Thyroid gland (tissue), 4 donors: ENCODE results near the gene JPH2. TPM values are rescaled to one million over a fixed set of nuclear protein-coding genes. Genes with fewer than 3 reads are reported as not detected.

ENCODE experiments used
- DNase-seq, 2 donors: peaks; one replicate each; pipeline ENCODE4 v3.0.0-alpha.2; 2019
- H3K27ac ChIP-seq, 3 donors: fragments of 200-600 bp; sonication (generic); 1 replicate in 2 of 3; 2 replicates in 1 of 3; pipeline ENCODE4 v1.5.1; 2016 to 2019; ENCODE audit warnings: mild to moderate bottlenecking in 1 of 3, moderate library complexity in 1 of 3
- H3K27me3 ChIP-seq: fragments of 200-600 bp; sonication (generic); one replicate; pipeline ENCODE4 v1.5.1; 2019
- H3K36me3 ChIP-seq, 2 donors: fragments of 200-600 bp; sonication (generic); one replicate each; pipeline ENCODE4 v1.5.1; 2016 to 2019
- H3K4me1 ChIP-seq, 2 donors: fragments of 200-600 bp; sonication (generic); one replicate each; pipeline ENCODE4 v1.5.1; 2017 to 2019
- H3K4me3 ChIP-seq, 3 donors: fragments of 200-600 bp; sonication (generic); replicated peaks in 1 of 3; 1 replicate in 2 of 3; 2 replicates in 1 of 3; pipeline ENCODE4 v1.5.1; 2016; ENCODE audit warnings: mild to moderate bottlenecking in 1 of 3
- H3K9me3 ChIP-seq: fragments of 200-600 bp; sonication (generic); one replicate; pipeline ENCODE4 v1.5.1; 2017
- CTCF ChIP-seq, 6 experiments: fragments of 200-600 bp in 3 of 6; fragments of 450-650 bp in 3 of 6; sonication (generic) in 3 of 6; IDR thresholded peaks; one replicate each; pipeline ENCODE4 v1.5.1; 2016 to 2019; ENCODE audit warnings: antibody characterized with exemption in 6 of 6, mild to moderate bottlenecking in 2 of 6, inconsistent platforms in 1 of 6, moderate library complexity in 1 of 6
- POLR2A ChIP-seq, 2 donors: fragments of 450-650 bp; IDR thresholded peaks; one replicate each; pipeline ENCODE4 v1.6.1; 2017; ENCODE audit warnings: antibody characterized with exemption in 2 of 2, mild to moderate bottlenecking in 2 of 2, moderate library complexity in 1 of 2
- WGBS, 2 donors: methylation state at CpG; one replicate each; pipeline ENCODE4 v1.1.5; 2017; 5-methylcytosine and 5-hydroxymethylcytosine counted together
- intact Hi-C: fragments of 100-400 bp; cut with DNase I; formaldehyde crosslinking; loops from one replicate; pipeline ENCODE4 v1.15.1; 2023
- total RNA-seq, 4 donors: library from RNA; depleted of rRNA; stranded (reverse); fragments of >200 nt; gene quantifications; one replicate each; pipeline ENCODE4 v1.2.3, GENCODE V29; 2016

Gene JPH2
- total RNA-seq, 4 donors from 2014 or later: 0.67 to 2.3 (median 1.8) TPM

- no peaks in the 10 kb centered on the region for H3K9me3 ChIP-seq
- intact Hi-C loops: no loop called here
- no peak for TF ChIP-seq POLR2A (IDR thresholded peaks at IDR 0.05)
- TF ChIP-seq CTCF (IDR thresholded peaks at IDR 0.05): no peak
- 73 to 74% methylated on average over 14 of the region's 14 CpGs for WGBS, 2 donors
- DNase-seq: no peak
- H3K4me1 ChIP-seq: no peaks in the 10 kb centered on the region
- no peak overlapping the region for H3K27ac ChIP-seq
- H3K27me3 ChIP-seq: no peaks in the 10 kb centered on the region
- H3K4me3 ChIP-seq: no peak overlapping the region
- H3K36me3 ChIP-seq: no peaks in the 10 kb centered on the region
Observed at GRCh38 chr20:44097521-44098255, 89.3 kb downstream of the JPH2 start.

GRCh38 chr20:44095831-44096230 lies 91.2 kb downstream of the JPH2 start:
- H3K4me3 ChIP-seq: no peak overlapping the region
- TF ChIP-seq CTCF (IDR thresholded peaks at IDR 0.05) (no peak), POLR2A (IDR thresholded peaks at IDR 0.05) (no peak)
- H3K36me3 ChIP-seq: no peaks in the 10 kb centered on the region
- no peaks in the 10 kb centered on the region for H3K27me3 ChIP-seq
- DNase-seq: no peak
- H3K27ac ChIP-seq: no peak overlapping the region
- 83 to 87% methylated on average over 7 of the region's 7 CpGs for WGBS, 2 donors
- intact Hi-C loops: no loop called here
- H3K9me3 ChIP-seq: no peaks in the 10 kb centered on the region
- no peaks in the 10 kb centered on the region for H3K4me1 ChIP-seq

GRCh38 chr20:44093249-44093582 lies 93.8 kb downstream of the JPH2 start:
- TF ChIP-seq CTCF (IDR thresholded peaks at IDR 0.05) (no peak), POLR2A (IDR thresholded peaks at IDR 0.05) (no peak)
- H3K27ac ChIP-seq: no peak overlapping the region
- no peak for DNase-seq
- 75 to 76% methylated on average over 2 of the region's 2 CpGs for WGBS, 2 donors
- intact Hi-C loops: no loop called here
- no peaks in the 10 kb centered on the region for H3K9me3 ChIP-seq
- no peaks in the 10 kb centered on the region for H3K27me3 ChIP-seq
- no peaks in the 10 kb centered on the region for H3K36me3 ChIP-seq
- no peak overlapping the region for H3K4me3 ChIP-seq
- H3K4me1 ChIP-seq: no peaks in the 10 kb centered on the region

- no peak for DNase-seq
- intact Hi-C loops: no loop called here
- Histone ChIP-seq H3K27ac (no peak overlapping the region), H3K4me3 (no peak overlapping the region), H3K36me3 (no peaks in the 10 kb centered on the region), H3K4me1 (no peaks in the 10 kb centered on the region), H3K27me3 (no peaks in the 10 kb centered on the region), H3K9me3 (no peaks in the 10 kb centered on the region)
- TF ChIP-seq POLR2A (IDR thresholded peaks at IDR 0.05): no peak
- TF ChIP-seq CTCF (IDR thresholded peaks at IDR 0.05): peak in 1 of 6 experiments; percentile 37
- 50 to 53% methylated on average over 9 of the region's 9 CpGs for WGBS, 2 donors
Observed at GRCh38 chr20:44092551-44093248, 94.3 kb downstream of the JPH2 start.

GRCh38 chr20:44091026-44091425 lies 96.0 kb downstream of the JPH2 start:
- DNase-seq: no peak
- intact Hi-C loops: no loop called here
- 49 to 63% methylated on average over 4 of the region's 4 CpGs for WGBS, 2 donors
- H3K4me3 ChIP-seq: no peak overlapping the region
- no peak overlapping the region for H3K27ac ChIP-seq
- H3K36me3 ChIP-seq: no peaks in the 10 kb centered on the region
- H3K9me3 ChIP-seq: no peaks in the 10 kb centered on the region
- TF ChIP-seq POLR2A (IDR thresholded peaks at IDR 0.05): no peak
- TF ChIP-seq CTCF (IDR thresholded peaks at IDR 0.05): no peak
- H3K4me1 ChIP-seq: no peaks in the 10 kb centered on the region
- H3K27me3 ChIP-seq: no peaks in the 10 kb centered on the region
